Left ventricle myocardium inferior (tissue), 1 donor: Measurements from ENCODE around the gene SHISA5. TPM values are rescaled to one million over a fixed set of nuclear protein-coding genes. Genes with fewer than 3 reads are reported as not detected.

Experiments
- DNase-seq: peaks from one replicate; pipeline ENCODE4 v3.0.0-alpha.2; 2020
- H3K27ac ChIP-seq: fragments of 200-600 bp; replicated peaks from 2 replicates; pipeline ENCODE4 v1.8.0; 2021
- H3K27me3 ChIP-seq: fragments of 200-600 bp; 2 replicates; pipeline ENCODE4 v1.8.0; 2021; ENCODE audit warnings: low read depth
- H3K36me3 ChIP-seq: fragments of 200-600 bp; 2 replicates; pipeline ENCODE4 v1.8.0; 2021
- H3K4me1 ChIP-seq: fragments of 200-600 bp; 2 replicates; pipeline ENCODE4 v1.8.0; 2021
- H3K4me3 ChIP-seq: fragments of 200-600 bp; 2 replicates; pipeline ENCODE4 v1.8.0; 2021; ENCODE audit warnings: mild to moderate bottlenecking, moderate library complexity
- H3K9me3 ChIP-seq: fragments of 200-600 bp; replicated peaks from 2 replicates; pipeline ENCODE4 v1.8.0; 2021
- CTCF ChIP-seq: fragments of 200-600 bp; IDR thresholded peaks from 2 replicates; pipeline ENCODE4 v1.8.0; 2021; ENCODE audit warnings: antibody characterized with exemption, mild to moderate bottlenecking, borderline replicate concordance
- intact Hi-C: fragments of 100-400 bp; cut with micrococcal nuclease; formaldehyde crosslinking; loops from one replicate; pipeline ENCODE4 v1.11.0; 2022
- total RNA-seq: library from RNA; stranded (reverse); fragmentation: NEBNext Ultra II Directional; extraction: Animal tissue kit (Norgen Biotek cat#: 25700); gene quantifications from one replicate; pipeline ENCODE4 v1.2.1, GENCODE V29; 2021
- donor health status: DM: no; HTN: yes; CAD: no; lungs with severe emphysema.

SHISA5 gene
- total RNA-seq, 1 donor from 2014 or later: 47.3 TPM

GRCh38 chr3:48446425-48447193 is 57.4 kb downstream of the SHISA5 start, which contains the start of gene ATRIP:
Gene ATRIP, plus strand, starts transcription at chr3:48446737. Its CDS starts 109 bp downstream, at chr3:48446846.
- H3K4me3 ChIP-seq: peak within 1 kb of the TSS; percentile 96
- H3K36me3 ChIP-seq: peaks cover 37% of the 10 kb centered on the region
- no peaks in the 10 kb centered on the region for H3K27me3 ChIP-seq
- no peaks in the 10 kb centered on the region for H3K9me3 ChIP-seq
- peak; percentile 91 for DNase-seq
- peaks cover 39% of the 10 kb centered on the region for H3K4me1 ChIP-seq
- TF ChIP-seq CTCF: no peak
- intact Hi-C loops: no loop called here
- peak within 1 kb of the TSS; percentile 95 for H3K27ac ChIP-seq

- no peak for DNase-seq
- Histone ChIP-seq H3K4me1 (peaks cover 45% of the 10 kb centered on the region), H3K27ac (peak overlapping the region; percentile 95), H3K9me3 (no peaks in the 10 kb centered on the region), H3K36me3 (peaks cover 40% of the 10 kb centered on the region), H3K4me3 (peak overlapping the region; percentile 96), H3K27me3 (no peaks in the 10 kb centered on the region)
- intact Hi-C loops: no loop called here
- no peak for TF ChIP-seq CTCF
Measured at GRCh38 chr3:48446043-48446424, 57.9 kb downstream of the SHISA5 start.

- Histone ChIP-seq H3K4me1 (peaks cover 51% of the 10 kb centered on the region), H3K27ac (no peak overlapping the region), H3K4me3 (peak overlapping the region; percentile 96), H3K9me3 (no peaks in the 10 kb centered on the region), H3K27me3 (no peaks in the 10 kb centered on the region), H3K36me3 (peaks cover 33% of the 10 kb centered on the region)
- intact Hi-C loops: no loop called here
- no peak for DNase-seq
- TF ChIP-seq CTCF: no peak
Measured at GRCh38 chr3:48445277-48445882, 58.6 kb downstream of the SHISA5 start.

- Histone ChIP-seq H3K4me3 (peak overlapping the region; percentile 75), H3K36me3 (peaks cover 33% of the 10 kb centered on the region), H3K27ac (no peak overlapping the region), H3K4me1 (peaks cover 50% of the 10 kb centered on the region), H3K9me3 (no peaks in the 10 kb centered on the region), H3K27me3 (no peaks in the 10 kb centered on the region)
- no peak for TF ChIP-seq CTCF
- intact Hi-C loops: no loop called here
- no peak for DNase-seq
Measured at GRCh38 chr3:48441940-48442339, 62.0 kb downstream of the SHISA5 start.

- peaks cover 33% of the 10 kb centered on the region for H3K36me3 ChIP-seq
- intact Hi-C loops: no loop called here
- no peaks in the 10 kb centered on the region for H3K27me3 ChIP-seq
- peak overlapping the region; percentile 75 for H3K4me3 ChIP-seq
- peak overlapping the region; percentile 90 for H3K27ac ChIP-seq
- H3K4me1 ChIP-seq: peaks cover 41% of the 10 kb centered on the region
- no peak for DNase-seq
- no peaks in the 10 kb centered on the region for H3K9me3 ChIP-seq
- no peak for TF ChIP-seq CTCF
Measured at GRCh38 chr3:48440590-48440958, 63.4 kb downstream of the SHISA5 start.
